Lower leg skin (tissue), 4 donors: ENCODE results near the gene TBC1D10A. TPM values are rescaled to one million over a fixed set of nuclear protein-coding genes. Genes with fewer than 3 reads are reported as not detected.

Experiments
- DNase-seq, 2 donors: peaks; one replicate each; pipeline ENCODE4 v3.0.0-alpha.2; 2019; ENCODE audit warnings: low spot score in 2 of 2
- H3K4me3 ChIP-seq: fragments of 200-600 bp; sonication (generic); 2 replicates; pipeline ENCODE4 v1.5.1; 2017; ENCODE audit warnings: mild to moderate bottlenecking, low read depth; ENCODE audit not compliant: poor library complexity, severe bottlenecking
- CTCF ChIP-seq, 3 donors: fragments of 450-650 bp; IDR thresholded peaks; one replicate each; pipeline ENCODE4 v1.5.1; 2016; ENCODE audit warnings: antibody characterized with exemption in 3 of 3, mild to moderate bottlenecking in 3 of 3, moderate library complexity in 2 of 3
- POLR2A ChIP-seq, 2 donors: fragments of 450-650 bp; IDR thresholded peaks; one replicate each; pipeline ENCODE4 v1.6.1; 2016 to 2017; ENCODE audit warnings: antibody characterized with exemption in 2 of 2, mild to moderate bottlenecking in 1 of 2, moderate library complexity in 1 of 2
- WGBS, 2 donors: methylation state at CpG; one replicate each; pipeline ENCODE4 v1.1.5; 2018; 5-methylcytosine and 5-hydroxymethylcytosine counted together
- intact Hi-C: fragments of 100-400 bp; cut with DNase I; formaldehyde crosslinking; loops from one replicate; pipeline ENCODE4 v1.15.0; 2023; ENCODE audit warnings: low total_unique reads
- total RNA-seq, 4 donors: library from RNA; depleted of rRNA; stranded (reverse); fragments of >200 nt; gene quantifications; one replicate each; pipeline ENCODE4 v1.1.0, GENCODE V29; 2016

Gene TBC1D10A
- total RNA-seq, 4 donors from 2014 or later, result 64.8 to 80.1 (median 74.2) TPM

GRCh38 chr22:30284172-30284571 lies 42.6 kb downstream of the TBC1D10A start:
- 83 to 85% methylated on average over 7 to 9 of the region's 9 CpGs for WGBS, 2 donors
- TF ChIP-seq CTCF (IDR thresholded peaks at IDR 0.05) (no peak), POLR2A (IDR thresholded peaks at IDR 0.05) (no peak)
- H3K4me3 ChIP-seq, result no peak overlapping the region
- DNase-seq, result no peak
- intact Hi-C loops, result no loop called here

- TF ChIP-seq CTCF (IDR thresholded peaks at IDR 0.05) (no peak), POLR2A (IDR thresholded peaks at IDR 0.05) (no peak)
- no peak for DNase-seq
- 77 to 85% methylated on average over 4 of the region's 4 CpGs for WGBS, 2 donors
- H3K4me3 ChIP-seq, result no peak overlapping the region
- intact Hi-C loops, result no loop called here
Observed at GRCh38 chr22:30283342-30283741, 43.4 kb downstream of the TBC1D10A start.

GRCh38 chr22:30282616-30283046 lies 44.1 kb downstream of the TBC1D10A start:
- intact Hi-C loops, result no loop called here
- no peak for TF ChIP-seq POLR2A (IDR thresholded peaks at IDR 0.05)
- no peak for TF ChIP-seq CTCF (IDR thresholded peaks at IDR 0.05)
- 70 to 74% methylated on average over 7 of the region's 7 CpGs for WGBS, 2 donors
- H3K4me3 ChIP-seq, result no peak overlapping the region
- no peak for DNase-seq

GRCh38 chr22:30280505-30280904 lies 46.2 kb downstream of the TBC1D10A start:
- no peak overlapping the region for H3K4me3 ChIP-seq
- 83 to 85% methylated on average over 8 of the region's 8 CpGs for WGBS, 2 donors
- intact Hi-C loops, result no loop called here
- no peak for DNase-seq
- no peak for TF ChIP-seq CTCF (IDR thresholded peaks at IDR 0.05)
- TF ChIP-seq POLR2A (IDR thresholded peaks at IDR 0.05), result no peak

GRCh38 chr22:30279932-30280331 lies 46.8 kb downstream of the TBC1D10A start:
- H3K4me3 ChIP-seq, result no peak overlapping the region
- DNase-seq, result no peak
- WGBS, 2 donors, result 91% methylated on average over 5 of the region's 5 CpGs
- intact Hi-C loops, result no loop called here
- TF ChIP-seq POLR2A (IDR thresholded peaks at IDR 0.05) (no peak), CTCF (IDR thresholded peaks at IDR 0.05) (no peak)

GRCh38 chr22:30279046-30279788 lies 47.5 kb downstream of the TBC1D10A start:
- no peak for TF ChIP-seq CTCF (IDR thresholded peaks at IDR 0.05)
- TF ChIP-seq POLR2A (IDR thresholded peaks at IDR 0.05), result no peak
- 18 to 41% methylated on average over 14 to 15 of the region's 16 CpGs for WGBS, 2 donors
- no peak overlapping the region for H3K4me3 ChIP-seq
- DNase-seq, result no peak
- intact Hi-C loops, result no loop called here
